Fibroblast of pulmonary artery (primary cell): ENCODE results near the gene APBB2.

Experiments
- DNase-seq: peaks from one replicate; pipeline ENCODE4 v3.0.0-alpha.2; 2010; ENCODE audit warnings: low read depth
- H3K4me3 ChIP-seq: replicated peaks from 2 replicates; pipeline ENCODE4 v1.5.1; 2011; ENCODE audit warnings: low read depth, mild to moderate bottlenecking, control low read depth, low read length, moderate library complexity
- CTCF ChIP-seq: IDR thresholded peaks from 2 replicates; pipeline ENCODE4 v1.5.1; 2011; ENCODE audit warnings: mild to moderate bottlenecking, control low read depth, low read length, inconsistent platforms; ENCODE audit errors: missing control alignments

Gene APBB2

GRCh38 chr4:40986375-40986774, 228.0 kb downstream of the APBB2 start:
- H3K4me3 ChIP-seq: no peak overlapping the region
- DNase-seq: no peak
- no peak for TF ChIP-seq CTCF

GRCh38 chr4:40984051-40984450, 230.3 kb downstream of the APBB2 start:
- no peak for TF ChIP-seq CTCF
- no peak overlapping the region for H3K4me3 ChIP-seq
- no peak for DNase-seq

GRCh38 chr4:40980318-40980883, 233.9 kb downstream of the APBB2 start:
- DNase-seq: peak; percentile 58
- peak; percentile 66 for TF ChIP-seq CTCF
- H3K4me3 ChIP-seq: no peak overlapping the region

- no peak for DNase-seq
- no peak for TF ChIP-seq CTCF
- no peak overlapping the region for H3K4me3 ChIP-seq
These were observed 235.8 kb downstream of the APBB2 start for GRCh38 chr4:40978548-40978947.

- H3K4me3 ChIP-seq: no peak overlapping the region
- TF ChIP-seq CTCF: peak; percentile 73
- DNase-seq: peak; percentile 79
These were observed 238.0 kb downstream of the APBB2 start for GRCh38 chr4:40976343-40976742.

- TF ChIP-seq CTCF: no peak
- H3K4me3 ChIP-seq: no peak overlapping the region
- DNase-seq: no peak
These were observed 241.6 kb downstream of the APBB2 start for GRCh38 chr4:40972722-40973121.

- H3K4me3 ChIP-seq: no peak overlapping the region
- TF ChIP-seq CTCF: no peak
- no peak for DNase-seq
These were observed 243.0 kb downstream of the APBB2 start for GRCh38 chr4:40971338-40971737.
